Activated CD8-positive, alpha-beta T cell treated with anti-CD3 and anti-CD28 coated beads for 36 hours (primary cell): ENCODE data around the gene DNAJB11. TPM values are rescaled to one million over a fixed set of nuclear protein-coding genes. Genes with fewer than 3 reads are reported as not detected.

ENCODE experiments used
- ATAC-seq: fragments of 200-7000 bp; cut with Tn5 transposase; one replicate; pipeline ENCODE4 v1.10.0; 2021; ENCODE audit warnings: mild to moderate bottlenecking, moderate library complexity
- CTCF ChIA-PET: fragments of 350-600 bp; sonication (Branson Sonifier 250); formaldehyde crosslinking; loops from one replicate; lab custom pipeline; 2021; ENCODE audit warnings: antibody characterized with exemption; lab: Charles Lee
- POLR2A ChIA-PET: fragments of 350-600 bp; sonication (Branson Sonifier 250); formaldehyde crosslinking; loops from one replicate; lab custom pipeline; 2021; ENCODE audit warnings: antibody characterized with exemption; lab: Charles Lee
- DNase-seq: peaks from one replicate; pipeline ENCODE4 v3.0.0-alpha.2; 2020
- H3K27ac Mint-ChIP-seq: one replicate; pipeline ENCODE4 v1.8.0; 2021; ENCODE audit warnings: mild to moderate bottlenecking, mixed read lengths
- H3K27me3 Mint-ChIP-seq: one replicate; pipeline ENCODE4 v1.8.0; 2021; ENCODE audit warnings: mixed read lengths
- H3K36me3 Mint-ChIP-seq: one replicate; pipeline ENCODE4 v1.8.0; 2021; ENCODE audit warnings: low read depth, mixed read lengths
- H3K4me1 Mint-ChIP-seq: one replicate; pipeline ENCODE4 v1.8.0; 2021; ENCODE audit warnings: low read depth, mixed read lengths
- H3K4me3 Mint-ChIP-seq: one replicate; pipeline ENCODE4 v1.8.0; 2021; ENCODE audit warnings: mild to moderate bottlenecking, moderate library complexity, mixed read lengths
- H3K9me3 Mint-ChIP-seq: one replicate; pipeline ENCODE4 v1.8.0; 2021; ENCODE audit warnings: mixed read lengths
- CTCF ChIP-seq: fragments of 200-600 bp; IDR thresholded peaks from one replicate; pipeline ENCODE4 v1.8.0; 2022; ENCODE audit warnings: antibody characterized with exemption, mild to moderate bottlenecking
- intact Hi-C: fragments of 100-400 bp; cut with micrococcal nuclease; formaldehyde crosslinking; loops from one replicate; pipeline ENCODE4 v1.10.0; 2022
- total RNA-seq, 2 experiments: library from RNA; stranded (reverse); gene quantifications; one replicate each; pipeline ENCODE4 v1.2.3, GENCODE V29; 2021

DNAJB11 gene
- total RNA-seq, 2 experiments from 2014 or later: 30.0 to 31.5 TPM

GRCh38 chr3:186620213-186621092 is 49.9 kb downstream of the DNAJB11 start:
- DNase-seq (no peak), ATAC-seq (no peak)
- Mint-ChIP-seq H3K4me3 (no peak overlapping the region), H3K36me3 (no peaks in the 10 kb centered on the region), H3K27ac (no peak overlapping the region), H3K9me3 (no peaks in the 10 kb centered on the region), H3K4me1 (peaks cover 14% of the 10 kb centered on the region), H3K27me3 (peaks cover 24% of the 10 kb centered on the region)
- no peak for TF ChIP-seq CTCF
- intact Hi-C loops: no loop called here
- CTCF ChIA-PET: interaction anchor here (0.7 to 1.4 kb wide), 3 partner anchors 29 to 201 kb away, joined by 3 to 4 read pairs (median 3); no protein-coding TSS in a partner anchor
- POLR2A ChIA-PET: interaction anchor here (0.6 kb wide), 1 partner anchor 277 kb away, joined by 3 read pairs; no protein-coding TSS in a partner anchor

GRCh38 chr3:186621894-186622650 is 51.6 kb downstream of the DNAJB11 start:
- Mint-ChIP-seq H3K27ac (no peak overlapping the region), H3K27me3 (peaks cover 22% of the 10 kb centered on the region), H3K36me3 (no peaks in the 10 kb centered on the region), H3K4me3 (no peak overlapping the region), H3K4me1 (peaks cover 5% of the 10 kb centered on the region), H3K9me3 (no peaks in the 10 kb centered on the region)
- no peak for DNase-seq
- no peak for TF ChIP-seq CTCF
- no peak for ATAC-seq
- ChIA-PET POLR2A (no interaction called here), CTCF (no interaction called here)
- intact Hi-C loops: no loop called here

- Mint-ChIP-seq H3K4me1 (no peaks in the 10 kb centered on the region), H3K36me3 (no peaks in the 10 kb centered on the region), H3K9me3 (no peaks in the 10 kb centered on the region), H3K27me3 (peaks cover 16% of the 10 kb centered on the region), H3K4me3 (no peak overlapping the region), H3K27ac (no peak overlapping the region)
- ATAC-seq (no peak), DNase-seq (no peak)
- POLR2A ChIA-PET: no interaction called here
- CTCF ChIA-PET: interaction anchor here (4.7 kb wide), 1 partner anchor 7 kb away, joined by 47 read pairs; no protein-coding TSS in a partner anchor
- TF ChIP-seq CTCF: no peak
- intact Hi-C loops: no loop called here
These were observed 52.3 kb downstream of the DNAJB11 start for GRCh38 chr3:186622651-186623310.

GRCh38 chr3:186624598-186624997 is 54.1 kb downstream of the DNAJB11 start:
- Mint-ChIP-seq H3K4me1 (no peaks in the 10 kb centered on the region), H3K9me3 (no peaks in the 10 kb centered on the region), H3K27me3 (peaks cover 6% of the 10 kb centered on the region), H3K36me3 (no peaks in the 10 kb centered on the region), H3K4me3 (no peak overlapping the region), H3K27ac (no peak overlapping the region)
- TF ChIP-seq CTCF: no peak
- no peak for ATAC-seq
- DNase-seq: no peak
- ChIA-PET CTCF (interaction anchor here (4.7 kb wide), 1 partner anchor 9 kb away, joined by 47 read pairs; no protein-coding TSS in a partner anchor), POLR2A (interaction anchor here (0.8 to 1.5 kb wide), 2 partner anchors 10 to 16 kb away, joined by 3 read pairs; partner anchors contain the start of gene FETUB)
- intact Hi-C loops: no loop called here
